LNCaP clone FGC (cell line): ENCODE measurements around the gene NUDT5.
"Not testable (repeated sequence)": the region's sequence is repeated elsewhere in the genome, so short reads cannot be mapped to it uniquely, and the experiment has no call there.

Experiments
- DNase-seq: peaks from one replicate; pipeline ENCODE4 v3.0.0-alpha.2; 2011; ENCODE audit warnings: low read depth
- H3K4me3 ChIP-seq: 2 replicates; pipeline ENCODE4 v1.5.1; 2011; ENCODE audit warnings: mild to moderate bottlenecking, low read depth, low read length, control low read depth
- TF ChIP-seq, protein P1 (sequence below): IDR thresholded peaks from 2 replicates; pipeline ENCODE4 v1.5.1; 2012; ENCODE audit warnings: mild to moderate bottlenecking; ENCODE audit not compliant: control insufficient read depth, insufficient read depth; ENCODE audit errors: extremely low read depth

NUDT5 gene

DNA sequence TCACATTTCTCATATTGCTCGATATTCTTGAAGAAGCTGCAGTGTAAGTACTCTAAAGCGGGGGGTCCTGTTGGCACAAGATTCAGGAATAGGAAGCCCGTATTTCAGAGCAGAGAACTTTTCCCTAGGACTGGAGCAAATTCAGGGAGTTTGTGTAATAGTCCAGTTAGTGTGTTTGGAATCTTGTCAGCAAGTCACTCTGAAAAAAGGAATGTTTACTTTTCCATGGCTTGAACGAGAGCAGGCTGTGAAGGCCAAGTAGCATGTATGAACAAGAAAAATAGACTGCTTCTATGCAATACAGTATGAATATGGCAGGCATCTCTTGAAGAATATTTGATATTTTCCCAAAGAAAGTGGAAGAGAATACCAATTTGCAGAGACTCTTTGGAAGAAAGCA is 40.1 kb upstream of the NUDT5 start:
- TF ChIP-seq, protein P1, sequence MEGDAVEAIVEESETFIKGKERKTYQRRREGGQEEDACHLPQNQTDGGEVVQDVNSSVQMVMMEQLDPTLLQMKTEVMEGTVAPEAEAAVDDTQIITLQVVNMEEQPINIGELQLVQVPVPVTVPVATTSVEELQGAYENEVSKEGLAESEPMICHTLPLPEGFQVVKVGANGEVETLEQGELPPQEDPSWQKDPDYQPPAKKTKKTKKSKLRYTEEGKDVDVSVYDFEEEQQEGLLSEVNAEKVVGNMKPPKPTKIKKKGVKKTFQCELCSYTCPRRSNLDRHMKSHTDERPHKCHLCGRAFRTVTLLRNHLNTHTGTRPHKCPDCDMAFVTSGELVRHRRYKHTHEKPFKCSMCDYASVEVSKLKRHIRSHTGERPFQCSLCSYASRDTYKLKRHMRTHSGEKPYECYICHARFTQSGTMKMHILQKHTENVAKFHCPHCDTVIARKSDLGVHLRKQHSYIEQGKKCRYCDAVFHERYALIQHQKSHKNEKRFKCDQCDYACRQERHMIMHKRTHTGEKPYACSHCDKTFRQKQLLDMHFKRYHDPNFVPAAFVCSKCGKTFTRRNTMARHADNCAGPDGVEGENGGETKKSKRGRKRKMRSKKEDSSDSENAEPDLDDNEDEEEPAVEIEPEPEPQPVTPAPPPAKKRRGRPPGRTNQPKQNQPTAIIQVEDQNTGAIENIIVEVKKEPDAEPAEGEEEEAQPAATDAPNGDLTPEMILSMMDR = no peak
- H3K4me3 ChIP-seq = no peak overlapping the region
- no peak for DNase-seq

DNA sequence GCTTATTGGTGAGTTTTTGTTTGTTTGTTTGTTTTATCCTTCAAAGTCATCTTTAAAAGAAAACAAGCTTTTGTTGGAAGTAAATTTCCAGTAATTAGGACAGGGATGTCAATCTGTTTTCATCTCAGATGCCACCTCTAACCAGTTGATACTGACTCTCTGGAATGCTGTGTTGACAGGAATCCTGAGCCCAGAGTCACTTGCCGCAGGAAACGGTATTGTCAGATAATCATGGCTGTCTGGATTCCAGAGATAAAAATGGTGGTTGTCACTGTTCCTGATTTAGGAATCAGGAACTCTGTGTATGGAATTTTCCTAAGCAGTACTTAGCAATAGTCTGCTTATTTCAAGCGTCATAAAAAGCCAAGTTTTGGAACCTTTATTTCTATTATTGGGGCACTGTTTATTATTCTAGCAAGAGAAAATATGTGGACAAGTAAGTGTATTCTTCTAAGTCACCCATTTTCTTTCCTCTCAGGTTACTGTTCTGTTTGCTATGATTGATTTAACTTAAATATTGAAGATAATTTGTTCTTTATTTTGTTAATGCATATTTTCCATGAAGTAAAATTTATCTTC is 39.5 kb upstream of the NUDT5 start:
- no peak for DNase-seq
- TF ChIP-seq, protein P1 = no peak

DNA sequence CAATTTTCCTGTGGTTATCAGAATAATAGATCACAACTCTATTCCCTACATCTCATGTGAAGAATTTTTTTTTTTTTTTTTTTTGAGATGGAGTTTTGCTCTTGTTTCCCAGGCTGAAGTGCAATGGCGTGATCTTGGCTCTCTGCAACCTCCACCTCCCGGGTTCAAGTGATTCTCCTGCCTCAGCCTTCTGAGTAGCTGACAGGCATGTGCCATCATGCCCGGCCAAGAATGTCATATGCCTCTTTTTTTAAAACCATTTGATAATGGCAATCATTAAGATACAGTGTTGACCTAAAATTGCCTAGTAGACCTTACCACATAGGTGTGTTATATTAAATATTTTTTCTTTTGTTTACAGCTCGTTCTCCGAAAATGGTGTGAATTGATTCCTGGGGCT is 39.0 kb upstream of the NUDT5 start:
- not testable (repeated sequence) for DNase-seq

More for the DNA sequence above, 39.5 kb upstream of the NUDT5 start:
- no peak overlapping the region for H3K4me3 ChIP-seq

DNA sequence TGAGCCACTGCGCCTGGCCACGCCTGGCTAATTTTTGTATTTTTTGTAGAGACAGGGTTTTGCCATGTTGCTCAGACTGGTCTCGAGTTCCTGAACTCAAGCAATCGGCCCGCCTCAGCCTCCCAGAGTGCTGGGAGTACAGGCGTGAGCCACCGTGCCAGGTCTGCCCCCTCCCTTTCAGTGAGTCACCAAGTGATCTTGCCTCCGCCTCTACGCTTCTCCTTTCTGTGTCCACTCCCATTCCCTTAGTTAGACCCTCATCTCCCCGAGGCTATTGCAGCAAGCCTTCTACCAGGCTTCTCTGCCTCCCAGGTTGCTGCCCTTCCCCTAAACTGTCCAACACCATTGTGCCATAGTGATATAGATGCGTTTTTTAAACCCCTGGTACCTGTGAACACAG is 33.2 kb upstream of the NUDT5 start:
- TF ChIP-seq, protein P1 = no peak
- no peak overlapping the region for H3K4me3 ChIP-seq
- no peak for DNase-seq

More for the DNA sequence above, 39.0 kb upstream of the NUDT5 start:
- not testable (repeated sequence) for H3K4me3 ChIP-seq

DNA sequence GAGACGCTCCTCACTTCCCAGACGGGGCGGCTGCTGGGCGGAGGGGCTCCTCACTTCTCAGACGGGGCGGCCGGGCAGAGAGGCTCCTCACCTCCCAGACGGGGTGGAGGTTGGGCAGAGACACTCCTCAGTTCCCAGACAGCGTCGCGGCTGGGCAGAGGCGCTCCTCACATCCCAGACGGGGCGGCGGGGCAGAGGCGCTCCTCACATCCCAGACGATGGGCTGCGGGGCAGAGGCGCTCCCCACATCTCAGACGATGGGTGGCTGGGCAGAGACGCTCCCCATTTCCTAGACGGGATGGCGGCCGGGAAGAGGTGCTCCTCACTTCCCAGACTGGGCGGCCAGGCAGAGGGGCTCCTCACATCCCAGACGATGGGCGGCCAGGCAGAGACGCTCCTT is 30.7 kb upstream of the NUDT5 start:
- DNase-seq, H3K4me3 ChIP-seq: not testable (repeated sequence)

DNA sequence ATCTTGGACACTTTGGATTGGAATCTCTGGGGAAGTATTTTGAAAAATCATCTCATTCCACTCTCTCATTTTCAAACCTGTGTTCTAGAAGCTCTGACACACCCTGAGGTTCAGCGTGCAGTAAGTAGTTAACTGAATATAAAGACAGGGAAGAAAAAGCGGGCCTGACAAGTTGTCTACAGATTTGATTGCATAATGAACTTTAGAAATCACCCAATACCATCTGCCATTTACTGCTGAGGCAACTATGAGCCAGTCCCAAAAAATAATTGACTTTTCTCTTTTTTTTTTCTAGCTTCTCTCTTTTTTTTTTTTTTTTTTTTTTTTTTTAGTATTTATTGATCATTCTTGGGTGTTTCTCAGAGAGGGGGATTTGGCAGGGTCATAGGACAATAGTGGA is 29.8 kb upstream of the NUDT5 start:
- no peak for DNase-seq
- no peak overlapping the region for H3K4me3 ChIP-seq
- TF ChIP-seq, protein P1 = no peak

DNA sequence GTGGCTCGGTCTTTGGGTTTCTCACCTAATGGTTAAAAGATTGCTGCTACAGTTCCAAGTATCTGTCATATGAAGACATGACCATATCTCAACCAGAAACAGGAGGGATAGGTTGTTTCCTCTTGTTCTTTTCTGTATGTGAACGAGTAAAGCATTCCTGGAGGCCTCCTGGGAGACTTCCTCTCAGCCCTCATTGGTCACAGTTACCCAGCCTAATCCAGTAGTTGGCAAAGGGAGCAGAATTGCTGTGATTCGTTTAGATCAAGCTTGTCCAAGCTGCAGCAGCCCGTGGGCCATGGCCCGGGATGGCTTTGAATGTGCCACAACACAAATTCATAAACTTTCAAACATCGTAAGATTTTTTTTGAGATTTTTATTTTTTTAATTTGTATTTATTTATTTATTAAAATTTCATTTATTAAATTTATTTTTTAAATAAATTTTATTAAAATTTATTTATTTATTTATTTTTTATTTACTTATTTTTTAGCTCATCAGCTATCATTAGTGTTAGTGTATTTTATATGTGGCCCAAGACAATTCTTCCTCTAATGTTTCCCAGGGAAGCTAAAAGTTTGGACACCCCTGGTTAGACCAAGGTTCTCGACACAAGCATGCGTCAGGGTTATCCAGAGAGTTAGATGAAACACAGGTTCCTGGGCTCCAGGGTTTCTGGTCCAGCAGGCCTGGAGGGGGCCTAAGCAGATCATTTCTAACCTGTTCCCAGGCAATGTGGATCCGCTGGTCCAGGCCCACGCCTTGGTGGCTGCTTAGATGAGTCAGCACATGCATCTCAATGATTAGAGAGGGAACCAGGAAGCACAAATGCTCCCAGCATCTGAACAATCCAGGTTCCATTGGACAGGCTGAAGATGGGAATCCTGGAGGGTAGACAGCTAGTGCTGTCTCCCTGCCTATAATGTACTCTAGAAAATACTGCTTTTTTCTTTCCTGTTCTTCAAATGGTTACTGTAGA is 25.9 kb upstream of the NUDT5 start:
- no peak for DNase-seq
- H3K4me3 ChIP-seq = no peak overlapping the region
- TF ChIP-seq, protein P1 = no peak

DNA sequence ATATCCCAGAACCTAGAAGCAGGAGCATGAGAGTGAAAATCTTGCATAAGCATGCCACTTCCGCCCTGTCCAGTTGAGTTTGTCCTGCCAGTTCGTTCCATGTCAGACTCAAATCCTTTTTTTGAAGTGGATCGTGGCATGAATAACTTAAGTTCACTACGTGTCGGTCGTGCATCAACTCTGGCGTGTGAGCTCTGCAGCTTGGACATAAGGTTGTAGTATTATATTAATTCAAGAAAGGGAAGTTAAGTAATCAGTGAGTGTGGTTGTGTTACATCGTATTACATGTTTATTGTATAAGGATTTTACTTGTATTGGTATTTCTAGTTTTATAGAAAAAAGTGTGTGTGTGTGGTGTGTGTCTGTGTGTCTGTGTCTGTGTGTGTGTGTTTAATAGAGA is 23.3 kb upstream of the NUDT5 start:
- no peak for DNase-seq
- H3K4me3 ChIP-seq = no peak overlapping the region
- TF ChIP-seq, protein P1 = no peak
